HepG2 (cell line): ENCODE data around the gene MUTYH. TPM values are rescaled to one million over a fixed set of nuclear protein-coding genes. Genes with fewer than 3 reads are reported as not detected.

Experiments
- ATAC-seq: fragments of 200-7000 bp; cut with Tn5 transposase; 3 replicates; pipeline ENCODE4 v1.9.1; 2020; ENCODE audit warnings: mild to moderate bottlenecking, moderate library complexity
- BruUV-seq: library from RNA; stranded (reverse); fragments of 400-500 nt; replicated peaks from 2 replicates; lab custom pipeline; 2021; lab: Mats Ljungman, UMichigan
- CTCF ChIA-PET: fragments of 300-600 bp; formaldehyde crosslinking; extraction: SDS; loops from one replicate; lab custom pipeline; 2021; ENCODE audit warnings: low total read pairs, inconsistent platforms, low intra/inter-chr PET ratio; lab: Yijun Ruan, JAX
- POLR2A ChIA-PET: fragments of 350-600 bp; sonication (Branson Sonifier 250); formaldehyde crosslinking; loops from one replicate; lab custom pipeline; 2020; ENCODE audit warnings: antibody characterized with exemption, inconsistent platforms; lab: Yijun Ruan, JAX
- DNase-seq: peaks from one replicate; pipeline ENCODE4 v3.0.0-alpha.2; 2015; ENCODE audit warnings: low spot score
- FAIRE-seq: peaks from 3 replicates; lab custom pipeline; 2011; peaks lifted over from hg19 to GRCh38; lab: Jason Lieb, UNC
- H2AFZ ChIP-seq: one replicate; pipeline ENCODE4 v1.6.1; 2011; ENCODE audit warnings: low read length, inconsistent platforms
- H3K27ac ChIP-seq: fragments of 300-600 bp; 3 replicates; pipeline ENCODE4 v1.8.0; 2011; ENCODE audit warnings: mixed run types, mild to moderate bottlenecking, mixed read lengths, low read length, inconsistent platforms; ENCODE audit not compliant: insufficient read depth; ENCODE audit errors: extremely low read length
- H3K27me3 ChIP-seq, 2 experiments: fragments of 200-600 bp in 1 of 2; 2 replicates in 1 of 2; 3 replicates in 1 of 2; pipeline versions ENCODE4 v1.6.0 to v1.8.0; 2011; ENCODE audit warnings: low read length in 2 of 2, mild to moderate bottlenecking in 2 of 2, moderate library complexity in 2 of 2, inconsistent platforms in 1 of 2; ENCODE audit not compliant: insufficient read depth in 2 of 2, control insufficient read depth in 1 of 2
- H3K36me3 ChIP-seq, 2 experiments: fragments of 200-600 bp in 1 of 2; replicated peaks in 1 of 2; 2 replicates in 1 of 2; 3 replicates in 1 of 2; pipeline versions ENCODE4 v1.5.1 to v1.8.0; 2011; ENCODE audit warnings: low read length in 2 of 2, inconsistent platforms in 1 of 2; ENCODE audit not compliant: insufficient read depth in 2 of 2, control insufficient read depth in 1 of 2
- H3K4me1 ChIP-seq: 2 replicates; pipeline ENCODE4 v1.5.1; 2012; ENCODE audit warnings: low read length, inconsistent platforms; ENCODE audit not compliant: insufficient read depth
- H3K4me2 ChIP-seq: 2 replicates; pipeline ENCODE4 v1.6.0; 2011; ENCODE audit warnings: low read depth, low read length, inconsistent platforms
- H3K4me3 ChIP-seq, 3 experiments: fragments of 200-600 bp in 1 of 3; sonication (generic), shearing (Covaris generic) in 1 of 3; replicated peaks in 1 of 3; 2 replicates each; pipeline ENCODE4 v1.5.1; 2011 to 2016; ENCODE audit warnings: low read length in 3 of 3, inconsistent platforms in 2 of 3, low read depth in 2 of 3, mild to moderate bottlenecking in 2 of 3, control low read depth in 1 of 3, mixed read lengths in 1 of 3; ENCODE audit not compliant: insufficient read depth in 1 of 3
- H3K79me2 ChIP-seq: one replicate; pipeline ENCODE4 v1.6.1; 2011; ENCODE audit warnings: low read length, inconsistent platforms; ENCODE audit not compliant: insufficient read depth
- H3K9ac ChIP-seq: 2 replicates; pipeline ENCODE4 v1.6.0; 2011; ENCODE audit warnings: mild to moderate bottlenecking, low read depth, low read length, inconsistent platforms; ENCODE audit not compliant: insufficient read depth
- H3K9me3 ChIP-seq: 2 replicates; pipeline ENCODE4 v1.5.1; 2012; ENCODE audit warnings: mild to moderate bottlenecking, low read length
- H4K20me1 ChIP-seq: 2 replicates; pipeline ENCODE4 v1.6.0; 2011; ENCODE audit warnings: inconsistent platforms, mild to moderate bottlenecking, low read length, moderate library complexity; ENCODE audit not compliant: insufficient read depth
- AGO2 ChIP-seq: fragments of 200-400 bp; formaldehyde crosslinking; optimal IDR thresholded peaks from 2 replicates; pipeline ENCODE3; 2017; ENCODE audit warnings: mild to moderate bottlenecking, low read depth, low read length, moderate library complexity
- ESRRA ChIP-seq: sonication (generic); formaldehyde crosslinking; IDR thresholded peaks from 2 replicates; pipeline ENCODE4 v1.5.1; 2020; ENCODE audit warnings: mild to moderate bottlenecking, low read depth, missing genetic modification reagents
- PCBP1 ChIP-seq: fragments of 200-400 bp; formaldehyde crosslinking; IDR thresholded peaks from 2 replicates; pipeline ENCODE4 v1.6.1; 2017; ENCODE audit warnings: mild to moderate bottlenecking, low read depth, low read length, borderline replicate concordance
- RBFOX2 ChIP-seq: fragments of 200-400 bp; formaldehyde crosslinking; IDR thresholded peaks from 2 replicates; pipeline ENCODE4 v1.6.1; 2017; ENCODE audit warnings: low read depth, mild to moderate bottlenecking, low read length
- WGBS: methylation state at CpG from one replicate; pipeline ENCODE4 v1.1.6; 2017; ENCODE audit warnings: low lambda C conversion rate; 5-methylcytosine and 5-hydroxymethylcytosine counted together
- in situ Hi-C: cut with HindIII; loops from 2 replicates; pipeline ENCODE4 v1.10.0; 2017; ENCODE audit warnings: low pct_unique_long_range_greater_than_20kb; ENCODE audit not compliant: extremely low pct_ligation_motif_present
- intact Hi-C: fragments of 100-400 bp; cut with micrococcal nuclease; formaldehyde crosslinking; loops from one replicate; pipeline ENCODE4 v1.10.0; 2022; ENCODE audit not compliant: unreplicated experiment
- polyA plus RNA-seq, 8 experiments: library from polyadenylated mRNA; depleted of rRNA in 3 of 8; stranded (reverse) in 7 of 8; unstranded in 1 of 8; fragments of >200 nt; fragmentation: Illumina TruSeq in 4 of 8; extraction: Trizol in 4 of 8; gene quantifications; 2 replicates each; pipeline versions ENCODE4 v1.2.1 to v1.2.3, GENCODE V29; 2011 to 2016; ENCODE audit warnings: low read depth in 4 of 8, missing spikeins in 1 of 8, mixed read lengths in 1 of 8; ENCODE audit not compliant: insufficient read depth in 1 of 8
- total RNA-seq, 5 experiments: library from RNA; depleted of rRNA; stranded (reverse); fragments of >200 nt; fragmentation: Illumina TruSeq; extraction: Trizol; gene quantifications; 2 replicates each; pipeline ENCODE4 v1.2.3, GENCODE V29; 2016; ENCODE audit warnings: low read depth in 1 of 5
- TF ChIP-seq, protein P1 (sequence below): sonication (generic); formaldehyde crosslinking; IDR thresholded peaks from 2 replicates; pipeline ENCODE4 v1.8.1; 2022; ENCODE audit warnings: low read depth, mild to moderate bottlenecking, missing genetic modification reagents

MUTYH gene
- total and polyA plus RNA-seq, 2 of the 13 experiments (the other 11 are each of a cell fraction or from before 2014, with no cell fraction given), result 16.3 to 17.1 TPM

DNA sequence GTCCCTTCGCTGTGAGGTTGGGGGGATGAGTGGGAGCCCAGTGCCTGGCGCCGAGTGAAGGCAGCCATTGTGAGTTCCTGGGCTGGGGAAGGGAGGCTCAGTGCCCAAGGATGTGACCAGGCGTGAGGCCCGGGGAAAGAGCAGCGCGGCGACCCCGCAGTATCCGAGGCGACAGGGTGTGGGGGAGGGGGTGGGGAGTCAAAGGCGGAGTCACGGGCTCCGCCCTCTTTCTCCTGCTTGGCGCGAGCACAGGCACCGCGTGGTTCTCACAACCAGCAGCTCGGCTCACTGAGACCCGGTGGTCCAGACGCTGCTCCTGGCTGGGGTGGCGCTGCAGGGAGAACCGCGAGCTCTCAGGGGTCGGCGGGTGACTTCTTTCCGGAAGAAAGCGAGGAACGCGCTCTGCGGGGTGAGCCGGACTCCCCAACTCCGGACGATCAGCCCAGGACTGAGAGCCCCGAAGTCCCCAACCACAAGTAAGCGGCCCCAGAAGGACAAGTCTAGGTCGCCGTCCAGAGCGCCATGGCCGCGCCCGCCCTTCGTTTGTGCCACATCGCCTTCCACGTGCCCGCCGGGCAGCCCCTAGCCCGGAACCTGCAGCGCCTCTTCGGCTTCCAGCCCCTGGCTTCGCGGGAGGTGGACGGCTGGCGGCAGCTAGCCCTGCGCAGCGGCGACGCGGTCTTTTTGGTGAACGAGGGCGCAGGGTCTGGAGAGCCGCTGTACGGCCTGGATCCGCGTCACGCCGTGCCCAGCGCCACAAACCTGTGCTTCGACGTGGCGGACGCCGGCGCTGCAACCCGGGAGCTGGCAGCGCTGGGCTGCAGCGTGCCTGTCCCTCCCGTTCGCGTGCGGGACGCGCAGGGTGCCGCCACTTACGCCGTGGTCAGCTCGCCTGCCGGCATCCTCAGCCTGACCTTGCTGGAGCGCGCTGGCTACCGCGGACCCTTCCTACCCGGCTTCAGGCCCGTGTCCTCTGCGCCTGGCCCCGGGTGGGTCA, 13.3 kb downstream of the MUTYH start, which contains the start of gene HPDL:
Gene HPDL (plus strand): TSS at position 269 of the 997 bp plus-strand sequence. CDS start 254 bp downstream, at position 523.
- in situ Hi-C loops, result no loop called here
- POLR2A ChIA-PET, result interaction anchor here (2.4 kb wide), 1 partner anchor 13 kb away, joined by 13 read pairs; the partner anchor contains the start of genes MUTYH and TOE1
- H3K4me1 ChIP-seq, result no peaks in the 10 kb centered on the region; the same call in 1 of the 2 replicates
- DNase-seq (no peak), FAIRE-seq (no peak), ATAC-seq (no peak)
- no peak within 1 kb of the TSS for H2AFZ ChIP-seq
- BruUV-seq, result no TSS peak
- CTCF ChIA-PET, result no interaction called here
- no peaks in the 10 kb centered on the region for H3K79me2 ChIP-seq
- H3K9me3 ChIP-seq, result no peaks in the 10 kb centered on the region
- WGBS, result 97% methylated on average over 77 of the region's 96 CpGs
- H3K27me3 ChIP-seq, result no peaks in the 10 kb centered on the region
- H4K20me1 ChIP-seq, result no peaks in the 10 kb centered on the region
- no peak for TF ChIP-seq ESRRA (CRISPR knock-in tag)
- 0 out of 2 replicates have a peak, but pooled peaks have one; percentile 33 for TF ChIP-seq PCBP1
- TF ChIP-seq RBFOX2, result peak; percentile 55; the same call in 1 of the 2 replicates
- TF ChIP-seq AGO2, result peak; percentile 78
- TF ChIP-seq, protein P1, sequence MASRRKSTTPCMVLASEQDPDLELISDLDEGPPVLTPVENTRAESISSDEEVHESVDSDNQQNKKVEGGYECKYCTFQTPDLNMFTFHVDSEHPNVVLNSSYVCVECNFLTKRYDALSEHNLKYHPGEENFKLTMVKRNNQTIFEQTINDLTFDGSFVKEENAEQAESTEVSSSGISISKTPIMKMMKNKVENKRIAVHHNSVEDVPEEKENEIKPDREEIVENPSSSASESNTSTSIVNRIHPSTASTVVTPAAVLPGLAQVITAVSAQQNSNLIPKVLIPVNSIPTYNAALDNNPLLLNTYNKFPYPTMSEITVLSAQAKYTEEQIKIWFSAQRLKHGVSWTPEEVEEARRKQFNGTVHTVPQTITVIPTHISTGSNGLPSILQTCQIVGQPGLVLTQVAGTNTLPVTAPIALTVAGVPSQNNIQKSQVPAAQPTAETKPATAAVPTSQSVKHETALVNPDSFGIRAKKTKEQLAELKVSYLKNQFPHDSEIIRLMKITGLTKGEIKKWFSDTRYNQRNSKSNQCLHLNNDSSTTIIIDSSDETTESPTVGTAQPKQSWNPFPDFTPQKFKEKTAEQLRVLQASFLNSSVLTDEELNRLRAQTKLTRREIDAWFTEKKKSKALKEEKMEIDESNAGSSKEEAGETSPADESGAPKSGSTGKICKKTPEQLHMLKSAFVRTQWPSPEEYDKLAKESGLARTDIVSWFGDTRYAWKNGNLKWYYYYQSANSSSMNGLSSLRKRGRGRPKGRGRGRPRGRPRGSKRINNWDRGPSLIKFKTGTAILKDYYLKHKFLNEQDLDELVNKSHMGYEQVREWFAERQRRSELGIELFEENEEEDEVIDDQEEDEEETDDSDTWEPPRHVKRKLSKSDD (CRISPR knock-in tag), result 0 out of 2 replicates have a peak, but pooled peaks have one; percentile 7
- TF ChIP-seq, all 625 proteins: peak for 4
- Histone ChIP-seq H3K9ac (no peak within 1 kb of the TSS), H3K4me3 (no peak within 1 kb of the TSS), H3K36me3 (peaks cover under 1 to 22% of the 10 kb centered on the region in 2 experiments; a peak in 4 of 5 replicates), H3K27ac (no peak within 1 kb of the TSS), H3K4me2 (no peak within 1 kb of the TSS)
- intact Hi-C loops, result no loop called here
